Immature natural killer cell (primary cell): Measurements from ENCODE around the gene PAXIP1. TPM values are rescaled to one million over a fixed set of nuclear protein-coding genes. Genes with fewer than 3 reads are reported as not detected.
A peak's percentile ranks its signal among the peaks of the same experiment; 100 is the strongest.
"Not testable (repeated sequence)": the region's sequence is repeated elsewhere in the genome, so short reads cannot be mapped to it uniquely, and the experiment has no call there.

Experiments used
- DNase-seq, 3 donors: peaks; one replicate each; pipeline ENCODE4 v3.0.0; 2022; ENCODE audit warnings: mixed read lengths in 1 of 3
- H3K27ac Mint-ChIP-seq, 6 donors: one replicate each; pipeline ENCODE4 v1.8.0; 2020; ENCODE audit warnings: mixed read lengths in 6 of 6, mild to moderate bottlenecking in 5 of 6, inconsistent platforms in 4 of 6, moderate library complexity in 3 of 6
- H3K27me3 Mint-ChIP-seq, 3 donors: one replicate each; pipeline ENCODE4 v1.8.0; 2020 to 2021; ENCODE audit warnings: low read depth in 3 of 3, mild to moderate bottlenecking in 3 of 3, mixed read lengths in 3 of 3, moderate library complexity in 3 of 3, inconsistent platforms in 1 of 3
- H3K36me3 Mint-ChIP-seq, 3 donors: one replicate each; pipeline ENCODE4 v1.8.0; 2020; ENCODE audit warnings: mixed read lengths in 3 of 3, inconsistent platforms in 2 of 3, mild to moderate bottlenecking in 2 of 3
- H3K4me1 Mint-ChIP-seq, 2 donors: one replicate each; pipeline ENCODE4 v1.8.0; 2020; ENCODE audit warnings: inconsistent platforms in 2 of 2, mild to moderate bottlenecking in 2 of 2, mixed read lengths in 2 of 2, moderate library complexity in 1 of 2
- H3K4me3 Mint-ChIP-seq, 5 donors: one replicate each; pipeline ENCODE4 v1.8.0; 2020; ENCODE audit warnings: mild to moderate bottlenecking in 5 of 5, mixed read lengths in 5 of 5, inconsistent platforms in 3 of 5, moderate library complexity in 3 of 5
- H3K9me3 Mint-ChIP-seq, 6 donors: one replicate each; pipeline ENCODE4 v1.8.0; 2020; ENCODE audit warnings: mild to moderate bottlenecking in 6 of 6, mixed read lengths in 6 of 6, inconsistent platforms in 4 of 6, moderate library complexity in 3 of 6
- polyA plus RNA-seq, 3 donors: library from polyadenylated mRNA; unstranded; fragments of 300-500 nt; fragmentation: Illumina TruSeq; gene quantifications; one replicate each; pipeline ENCODE4 v1.2.3, GENCODE V29; 2021

PAXIP1 gene
- polyA plus RNA-seq, 3 donors from 2014 or later = 0.12 to 2.4 (median 0.67) TPM

DNA sequence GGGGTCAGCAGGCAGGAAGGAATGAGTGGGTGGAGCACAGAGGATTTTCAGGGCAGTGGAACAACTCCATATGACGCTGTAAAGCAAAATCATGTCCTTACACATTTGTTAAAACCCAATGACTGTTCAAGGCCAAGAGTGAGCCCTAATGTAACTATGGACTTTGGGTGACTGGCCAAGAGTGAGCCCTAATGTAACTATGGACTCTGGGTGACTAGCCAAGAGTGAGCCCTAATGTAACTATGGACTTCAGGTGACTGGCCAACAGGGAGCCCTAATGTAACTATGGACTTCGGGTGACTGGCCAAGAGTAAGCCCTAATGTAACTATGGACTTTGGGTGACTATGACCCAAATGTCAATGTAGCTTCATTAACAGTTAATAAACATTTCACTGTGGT is 52.0 kb downstream of the PAXIP1 start:
- H3K36me3 Mint-ChIP-seq = peaks cover 18 to 57% (median 19%) of the 10 kb centered on the region in 3 donors
- DNase-seq = no peak
- H3K4me3 Mint-ChIP-seq = no peak overlapping the region
- no peaks in the 10 kb centered on the region for H3K9me3 Mint-ChIP-seq
- H3K27me3 Mint-ChIP-seq = no peaks in the 10 kb centered on the region
- H3K4me1 Mint-ChIP-seq = no peaks in the 10 kb centered on the region
- H3K27ac Mint-ChIP-seq = no peak overlapping the region

DNA sequence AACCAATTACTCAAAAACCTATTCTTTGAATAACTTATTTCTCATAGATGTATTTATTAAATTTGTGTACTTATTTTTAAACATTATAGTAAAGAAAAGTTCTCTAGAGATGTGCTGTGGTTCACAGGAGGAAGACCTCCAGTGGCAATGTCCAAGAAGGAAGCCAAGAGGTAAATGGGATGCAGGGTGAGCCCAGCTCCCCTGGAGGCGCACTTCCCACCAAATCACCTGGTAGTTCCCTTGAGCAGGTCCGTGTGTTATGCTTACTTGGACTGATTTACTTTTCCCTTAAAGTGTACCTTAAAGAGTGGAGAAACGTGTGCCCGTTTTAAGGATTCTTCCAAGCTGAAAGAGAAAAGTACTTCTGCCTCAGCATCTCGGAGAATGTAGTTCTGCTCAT is 55.3 kb downstream of the PAXIP1 start:
- DNase-seq = no peak
- Mint-ChIP-seq H3K4me1 (no peaks in the 10 kb centered on the region), H3K9me3 (no peaks in the 10 kb centered on the region), H3K4me3 (no peak overlapping the region), H3K27ac (no peak overlapping the region), H3K36me3 (peaks cover 12 to 59% (median 15%) of the 10 kb centered on the region in 3 donors), H3K27me3 (no peaks in the 10 kb centered on the region)

DNA sequence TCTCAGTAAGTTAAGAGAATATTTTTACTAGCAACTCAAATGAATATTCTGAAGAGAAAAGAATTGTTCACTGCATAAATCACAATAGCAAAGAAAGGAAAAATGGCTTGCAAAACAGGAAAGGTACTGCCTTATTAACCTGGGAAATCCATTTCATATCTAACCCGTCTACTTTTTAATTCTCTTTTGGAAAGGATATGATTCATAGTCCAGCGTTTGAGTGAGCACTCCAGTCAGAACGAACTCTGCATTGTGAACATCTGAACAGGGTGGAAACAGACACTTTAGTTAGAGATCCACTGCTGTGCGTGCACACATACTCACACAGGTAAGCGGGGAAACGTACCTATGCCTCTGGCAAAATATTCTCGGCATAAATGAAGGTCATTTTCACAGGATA is 56.8 kb downstream of the PAXIP1 start:
- peaks cover 7 to 58% (median 15%) of the 10 kb centered on the region in 3 donors for H3K36me3 Mint-ChIP-seq

DNA sequence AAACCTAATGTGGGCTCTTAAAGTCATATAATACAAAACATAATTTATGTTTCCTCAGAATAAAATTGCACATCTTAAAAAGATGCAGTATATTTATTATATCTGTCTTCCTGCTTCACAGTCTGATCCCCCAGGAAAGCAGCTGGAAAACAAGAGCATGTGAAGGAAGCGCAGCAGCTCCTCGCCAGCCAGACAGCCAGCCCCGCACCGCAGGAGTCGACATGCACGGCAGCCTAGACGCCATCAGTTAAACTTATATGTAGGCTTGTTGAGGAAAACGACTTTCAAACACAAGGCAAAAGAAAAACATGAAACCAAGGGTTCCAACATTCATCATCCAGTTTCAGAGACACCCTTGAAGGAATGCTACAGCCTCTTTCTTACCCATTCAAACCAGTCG is 59.0 kb downstream of the PAXIP1 start:
- Mint-ChIP-seq H3K27me3 (peaks cover 0 to 2% (median 0%) of the 10 kb centered on the region in 3 donors), H3K4me1 (no peaks in the 10 kb centered on the region), H3K36me3 (peaks cover 4 to 46% (median 15%) of the 10 kb centered on the region in 3 donors), H3K4me3 (no peak overlapping the region), H3K27ac (peak overlapping the region in 1 of 6 donors; percentile 56), H3K9me3 (no peaks in the 10 kb centered on the region)
- DNase-seq = no peak

More for the DNA sequence above, 56.8 kb downstream of the PAXIP1 start:
- no peaks in the 10 kb centered on the region for H3K9me3 Mint-ChIP-seq
- no peaks in the 10 kb centered on the region for H3K4me1 Mint-ChIP-seq
- H3K27me3 Mint-ChIP-seq = peaks cover 0 to 2% (median 0%) of the 10 kb centered on the region in 3 donors
- no peak overlapping the region for H3K27ac Mint-ChIP-seq
- no peak overlapping the region for H3K4me3 Mint-ChIP-seq
- no peak for DNase-seq

DNA sequence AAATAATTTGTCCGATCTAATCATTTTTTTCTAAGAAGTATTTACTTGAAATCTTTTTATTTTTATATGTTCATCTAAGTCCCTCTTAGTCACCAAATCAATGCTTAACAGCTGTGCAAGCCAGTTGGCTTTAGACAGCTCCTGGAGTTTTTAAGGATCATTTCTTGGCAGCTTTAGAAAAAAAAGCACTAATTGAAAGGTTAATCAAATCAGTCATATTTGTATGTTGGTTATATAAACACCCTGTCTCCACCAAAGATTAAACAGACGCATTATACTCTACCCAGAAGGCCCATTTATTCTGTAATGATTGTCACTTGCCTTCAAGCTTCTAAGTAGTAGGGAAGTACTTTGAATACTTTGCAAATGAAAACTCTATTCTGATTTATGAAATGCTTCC is 60.2 kb downstream of the PAXIP1 start:
- H3K9me3 Mint-ChIP-seq = no peaks in the 10 kb centered on the region
- H3K36me3 Mint-ChIP-seq = peaks cover 4 to 44% (median 15%) of the 10 kb centered on the region in 3 donors
- no peak overlapping the region for H3K27ac Mint-ChIP-seq
- H3K4me1 Mint-ChIP-seq = no peaks in the 10 kb centered on the region
- peaks cover 0 to 2% (median 0%) of the 10 kb centered on the region in 3 donors for H3K27me3 Mint-ChIP-seq
- DNase-seq = no peak
- no peak overlapping the region for H3K4me3 Mint-ChIP-seq

DNA sequence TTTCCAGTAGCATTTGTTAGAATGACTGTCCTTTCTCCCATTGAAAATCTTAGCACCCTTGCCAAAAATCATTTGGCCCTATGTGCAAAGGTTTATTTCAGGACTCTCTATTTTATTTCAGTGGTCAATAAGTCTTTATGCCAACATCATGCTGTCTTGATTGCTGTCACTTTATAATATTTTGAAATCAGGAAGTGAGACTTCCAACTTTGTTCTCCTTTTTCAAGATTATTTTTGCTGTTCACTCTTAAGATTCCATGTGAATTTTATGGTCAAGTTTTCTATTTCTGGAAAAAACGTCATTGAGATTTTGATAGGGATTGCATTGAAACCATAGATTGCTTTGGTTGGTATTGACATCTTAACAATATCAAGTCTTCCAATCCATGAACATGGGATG is 65.1 kb downstream of the PAXIP1 start:
- peaks cover 0 to 7% (median 4%) of the 10 kb centered on the region in 6 donors for H3K9me3 Mint-ChIP-seq
- no peak for DNase-seq
- H3K36me3 Mint-ChIP-seq = peaks cover 15 to 30% (median 22%) of the 10 kb centered on the region in 3 donors
- H3K4me3 Mint-ChIP-seq = no peak overlapping the region
- peaks cover 0 to 5% of the 10 kb centered on the region in 2 donors for H3K4me1 Mint-ChIP-seq
- peaks cover 0 to 2% (median 0%) of the 10 kb centered on the region in 3 donors for H3K27me3 Mint-ChIP-seq
- H3K27ac Mint-ChIP-seq = no peak overlapping the region

DNA sequence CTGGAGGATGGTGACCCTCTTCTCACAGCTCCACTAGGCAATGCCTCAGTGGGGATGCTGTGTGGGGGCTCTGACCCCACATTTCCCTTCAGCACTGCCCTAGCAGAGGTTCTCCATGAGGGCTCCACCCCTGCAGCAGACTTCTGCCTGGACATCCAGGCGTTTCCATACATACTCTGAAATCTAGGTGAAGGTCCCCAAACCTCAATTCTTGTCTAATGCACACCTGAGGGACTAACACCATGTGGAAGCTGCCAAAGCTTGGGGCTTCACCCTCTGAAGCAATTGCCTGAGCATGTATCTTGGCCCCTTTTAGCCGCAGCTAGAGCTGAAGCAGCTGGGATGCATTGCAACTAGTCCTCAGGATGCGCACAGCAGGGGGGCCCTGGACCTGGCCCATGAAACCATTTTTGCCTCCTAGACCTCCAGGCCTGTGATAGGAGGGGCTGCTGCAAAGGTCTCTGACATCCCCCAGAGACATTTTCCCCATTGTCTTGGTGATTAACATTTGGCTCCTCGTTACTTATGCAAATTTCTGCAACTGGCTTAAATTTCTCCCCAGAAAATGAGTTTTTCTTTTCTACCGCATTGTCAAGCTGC is 68.5 kb downstream of the PAXIP1 start:
- peaks cover 7 to 27% of the 10 kb centered on the region in 2 donors for H3K4me1 Mint-ChIP-seq
- H3K9me3 Mint-ChIP-seq, H3K27me3 Mint-ChIP-seq, H3K27ac Mint-ChIP-seq, H3K4me3 Mint-ChIP-seq, DNase-seq: not testable (repeated sequence)
- peaks cover 15 to 25% (median 21%) of the 10 kb centered on the region in 3 donors for H3K36me3 Mint-ChIP-seq

DNA sequence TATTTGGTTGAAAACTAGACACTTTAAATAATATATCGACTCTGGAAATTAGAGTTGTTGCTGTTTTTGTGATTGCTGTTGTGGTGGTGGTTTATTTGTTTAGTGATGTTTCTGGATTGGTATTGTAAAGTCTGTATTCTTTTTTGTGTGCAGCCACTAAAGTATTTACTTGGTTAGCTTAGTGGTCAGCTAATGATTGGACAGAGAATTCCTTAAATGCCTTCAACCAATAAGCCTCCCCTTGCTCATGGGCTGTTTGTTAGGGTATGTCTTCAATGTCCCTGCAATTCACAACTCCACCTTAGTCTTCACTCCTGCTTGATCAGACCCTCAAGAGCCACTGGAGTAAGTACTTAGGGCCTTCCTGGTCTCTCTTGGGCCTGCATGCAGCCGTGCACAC is 71.0 kb downstream of the PAXIP1 start:
- peaks cover 5 to 7% (median 7%) of the 10 kb centered on the region in 3 donors for H3K27me3 Mint-ChIP-seq
- H3K4me1 Mint-ChIP-seq = peaks cover 21 to 47% of the 10 kb centered on the region in 2 donors
- peaks cover 15 to 25% (median 21%) of the 10 kb centered on the region in 3 donors for H3K36me3 Mint-ChIP-seq
- DNase-seq = no peak
- no peak overlapping the region for H3K27ac Mint-ChIP-seq
- H3K9me3 Mint-ChIP-seq = peaks cover 0 to 7% (median 4%) of the 10 kb centered on the region in 6 donors
- H3K4me3 Mint-ChIP-seq = no peak overlapping the region

DNA sequence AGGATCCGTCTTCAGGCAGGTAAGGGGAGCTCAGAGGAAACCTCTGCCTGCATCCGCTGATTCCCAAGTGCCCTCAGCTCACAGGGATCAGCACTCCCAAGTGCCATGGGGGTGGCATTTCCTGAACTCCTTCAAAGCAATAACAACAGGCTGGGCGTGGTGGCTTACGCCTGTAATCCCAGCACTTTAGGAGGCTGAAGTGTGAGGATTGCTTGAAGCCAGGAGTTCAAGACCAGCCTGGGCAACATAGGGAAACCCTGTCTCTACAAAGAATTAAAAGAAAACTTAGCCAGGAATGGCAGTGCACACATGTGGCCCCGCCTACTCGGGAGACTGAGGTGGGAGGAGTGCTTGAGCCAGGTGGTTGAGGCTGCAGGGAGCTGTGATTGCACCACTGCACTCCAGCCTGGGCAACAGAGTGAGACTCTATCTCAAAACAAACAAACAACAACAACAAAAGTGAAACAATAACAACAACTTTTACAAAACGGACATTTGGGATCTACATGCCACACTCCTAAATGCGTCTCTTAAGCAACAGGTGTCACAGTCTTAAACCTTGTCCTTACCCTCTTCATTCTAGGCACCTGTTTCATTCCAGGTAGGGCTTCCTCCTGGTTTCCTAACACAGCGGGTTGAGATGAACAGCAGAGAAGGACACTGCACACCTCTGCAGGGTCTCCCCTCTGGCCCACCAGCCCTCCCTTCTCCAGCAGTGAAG is 73.8 kb downstream of the PAXIP1 start:
- peaks cover 8 to 13% (median 8%) of the 10 kb centered on the region in 3 donors for H3K36me3 Mint-ChIP-seq
- peaks cover 21 to 42% of the 10 kb centered on the region in 2 donors for H3K4me1 Mint-ChIP-seq
- peaks cover 5 to 8% (median 7%) of the 10 kb centered on the region in 3 donors for H3K27me3 Mint-ChIP-seq
- peak overlapping the region; percentile 92 to 99 (median 98) for H3K4me3 Mint-ChIP-seq
- H3K9me3 Mint-ChIP-seq = peaks cover 0 to 2% (median 0%) of the 10 kb centered on the region in 6 donors
- DNase-seq = peak in 1 of 3 donors; percentile 8
- peak overlapping the region; percentile 94 to 100 (median 97) for H3K27ac Mint-ChIP-seq

DNA sequence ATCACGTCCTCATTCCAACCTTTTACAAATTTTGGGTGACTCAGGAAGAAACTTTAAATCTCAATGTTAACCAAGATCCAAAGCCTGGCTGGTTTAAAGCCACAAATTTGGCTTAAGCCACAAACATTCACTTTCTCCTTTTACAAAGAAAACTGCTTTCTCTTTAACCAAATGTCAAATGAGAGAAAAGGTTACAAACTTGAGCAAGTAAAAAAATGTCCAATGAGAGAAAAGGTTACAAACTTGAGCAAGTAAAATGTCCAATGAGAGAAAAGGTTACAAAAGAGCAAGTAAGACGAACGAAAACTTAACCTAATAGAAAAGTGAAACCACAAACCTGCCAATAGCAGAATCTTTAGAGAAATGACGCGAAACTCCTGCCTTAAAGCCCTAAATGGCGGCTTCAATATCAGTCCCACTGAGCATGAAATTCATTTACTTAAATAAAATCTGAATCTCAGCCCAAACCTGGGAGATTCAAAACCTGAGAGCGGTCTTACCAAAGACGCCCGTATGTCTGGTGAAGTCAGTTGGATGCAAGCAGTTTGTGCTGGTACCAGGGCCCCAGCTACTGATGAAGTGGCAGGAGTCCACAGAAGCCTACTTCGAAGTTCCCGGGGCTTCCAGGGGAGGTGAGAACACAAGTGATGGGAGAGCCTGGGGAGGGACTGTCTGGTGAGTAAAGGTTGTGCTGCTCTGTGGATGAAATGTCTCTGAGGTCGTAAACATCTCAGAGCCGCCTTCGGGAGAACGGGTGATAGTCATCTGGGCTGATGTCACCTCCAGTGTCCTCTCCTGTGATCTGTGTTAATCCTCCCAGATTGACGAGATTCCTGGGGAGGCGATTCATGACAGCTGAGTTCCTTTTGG is 74.6 kb downstream of the PAXIP1 start:
- peaks cover 5 to 8% (median 7%) of the 10 kb centered on the region in 3 donors for H3K27me3 Mint-ChIP-seq
- peak; percentile 95 to 96 (median 95) for DNase-seq
- peak overlapping the region; percentile 94 to 100 (median 97) for H3K27ac Mint-ChIP-seq
- H3K9me3 Mint-ChIP-seq = peaks cover 0 to 1% (median 0%) of the 10 kb centered on the region in 6 donors
- H3K4me3 Mint-ChIP-seq = peak overlapping the region; percentile 92 to 99 (median 98)
- peaks cover 21 to 42% of the 10 kb centered on the region in 2 donors for H3K4me1 Mint-ChIP-seq
- H3K36me3 Mint-ChIP-seq = peaks cover 2 to 8% (median 3%) of the 10 kb centered on the region in 3 donors

DNA sequence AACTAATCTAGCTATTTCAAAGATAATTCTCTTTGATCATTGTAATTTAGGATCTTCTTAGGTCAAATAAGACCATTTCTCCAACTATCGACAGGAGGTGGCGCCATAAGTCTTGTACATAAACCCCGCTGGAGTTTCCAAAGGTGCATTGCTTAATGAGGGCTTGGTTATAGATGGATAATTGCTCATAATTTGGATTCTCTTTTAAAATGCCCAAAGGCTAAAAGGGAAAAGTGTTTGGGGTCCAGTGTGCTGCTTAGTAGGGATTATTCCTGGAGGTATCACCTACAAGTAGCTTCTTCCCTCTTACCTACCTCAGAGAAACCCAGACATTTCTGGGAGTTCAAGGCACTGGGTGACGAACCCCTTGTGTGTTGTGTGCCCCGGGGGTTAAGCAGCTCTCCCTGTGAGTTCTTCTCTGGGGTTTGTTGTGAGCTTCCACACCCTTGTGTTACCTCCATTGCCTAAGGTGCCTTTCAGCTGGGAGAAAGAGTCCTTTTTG is 75.2 kb downstream of the PAXIP1 start:
- H3K9me3 Mint-ChIP-seq = no peaks in the 10 kb centered on the region
- H3K4me1 Mint-ChIP-seq = peaks cover 21 to 42% of the 10 kb centered on the region in 2 donors
- peaks cover 5 to 8% (median 7%) of the 10 kb centered on the region in 3 donors for H3K27me3 Mint-ChIP-seq
- DNase-seq = peak; percentile 70 to 75 (median 73)
- peaks cover 0 to 3% (median 0%) of the 10 kb centered on the region in 3 donors for H3K36me3 Mint-ChIP-seq
- peak overlapping the region; percentile 92 to 99 (median 98) for H3K4me3 Mint-ChIP-seq
- peak overlapping the region; percentile 94 to 100 (median 97) for H3K27ac Mint-ChIP-seq

DNA sequence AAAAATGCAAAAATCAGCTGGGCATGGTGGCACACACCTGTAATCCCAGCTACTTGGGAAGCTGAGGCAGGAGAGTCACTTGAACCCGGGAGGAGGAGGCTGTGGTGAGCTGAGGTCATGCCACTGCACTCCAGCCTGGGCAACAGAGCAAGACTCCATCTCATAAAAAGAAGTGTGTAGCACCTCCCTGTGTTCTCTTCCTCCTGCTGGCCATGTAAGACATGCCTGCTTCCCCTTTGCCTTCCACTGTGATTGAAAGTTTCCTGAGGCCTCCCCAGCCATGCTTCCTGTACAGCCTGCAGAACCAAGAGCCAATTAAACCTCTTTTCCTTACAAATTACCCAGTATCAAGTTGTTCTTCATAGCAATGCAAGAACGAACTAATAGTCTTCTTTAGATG is 80.5 kb downstream of the PAXIP1 start:
- DNase-seq, H3K36me3 Mint-ChIP-seq, H3K4me1 Mint-ChIP-seq, H3K27me3 Mint-ChIP-seq, H3K27ac Mint-ChIP-seq, H3K4me3 Mint-ChIP-seq, H3K9me3 Mint-ChIP-seq: not testable (repeated sequence)
